ENCODE results near the gene RTP2.

Gene RTP2

DNA sequence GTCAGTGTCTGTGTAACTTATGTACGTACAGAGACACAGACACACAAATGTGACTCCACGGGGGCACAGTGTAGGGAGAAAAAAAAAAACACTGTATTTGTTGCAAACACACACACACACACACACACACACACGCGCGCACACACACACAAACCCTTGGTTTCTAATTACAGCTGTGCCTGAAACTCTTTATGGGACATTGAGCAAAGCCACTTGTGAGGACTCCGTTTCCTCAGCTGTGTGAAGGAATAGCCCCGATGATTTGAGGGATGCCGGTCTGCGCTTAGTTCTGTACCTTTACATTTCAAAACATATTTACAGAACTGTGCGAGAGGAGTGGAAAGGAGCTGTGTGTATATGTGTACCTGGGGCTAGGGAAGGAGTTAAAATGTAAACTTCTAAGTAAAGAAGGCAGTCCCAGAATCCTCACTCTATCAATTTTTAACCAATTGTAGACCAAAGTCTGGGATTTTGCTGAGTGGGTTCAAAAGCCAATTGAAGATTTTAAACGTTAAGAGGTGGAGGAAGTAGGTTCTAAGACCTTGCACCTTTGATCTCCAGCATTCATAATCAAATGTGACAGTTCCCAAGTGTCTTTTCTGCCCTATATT lies 48.3 kb upstream of the RTP2 start (continued):
- TF ChIP-seq ZNF629 (tag by site-specific recombination; IDR thresholded peaks at IDR 0.05) (no peak; the same call in 1 of the 2 replicates), REST (tag by site-specific recombination; IDR thresholded peaks at IDR 0.05) (0 out of 2 replicates have a peak, but pooled peaks have one; percentile 5), ZNF600 (tag by site-specific recombination; IDR thresholded peaks at IDR 0.05) (peak; percentile 82), HOXA7 (CRISPR knock-in tag; IDR thresholded peaks at IDR 0.05; ENCODE audit: borderline replicate concordance) (no peak), ZNF701 (tag by site-specific recombination; IDR thresholded peaks at IDR 0.05) (no peak), ZNF146 (tag by site-specific recombination; IDR thresholded peaks at IDR 0.05) (no peak), ZNF26 (tag by site-specific recombination; IDR thresholded peaks at IDR 0.05) (no peak), HOXC10 (CRISPR knock-in tag; IDR thresholded peaks at IDR 0.05) (no peak), ZNF132 (tag by site-specific recombination; IDR thresholded peaks at IDR 0.05; ENCODE audit: borderline replicate concordance) (no peak), GLI2 (tag by site-specific recombination; IDR thresholded peaks at IDR 0.05; ENCODE audit: borderline replicate concordance, low read depth) (no peak), MYNN (tag by site-specific recombination; IDR thresholded peaks at IDR 0.05; ENCODE audit: borderline replicate concordance) (no peak), ZNF266 (tag by site-specific recombination; IDR thresholded peaks at IDR 0.05; ENCODE audit: low read depth) (no peak), ZNF350 (tag by site-specific recombination; IDR thresholded peaks at IDR 0.05) (no peak), ZNF174 (tag by site-specific recombination; IDR thresholded peaks at IDR 0.05) (no peak), ZBTB21 (tag by site-specific recombination; IDR thresholded peaks at IDR 0.05) (peak; percentile 29; the same call in 1 of the 2 replicates), ZNF221 (tag by site-specific recombination; IDR thresholded peaks at IDR 0.05; ENCODE audit: borderline replicate concordance) (no peak), SETDB1 (IDR thresholded peaks at IDR 0.05; ENCODE audit: insufficient read length, low read length) (no peak), ZNF121 (tag by site-specific recombination; IDR thresholded peaks at IDR 0.05) (no peak), ZNF555 (tag by site-specific recombination; conservative IDR thresholded peaks at IDR 0.05) (no peak), ZNF202 (tag by site-specific recombination; IDR thresholded peaks at IDR 0.05; ENCODE audit: borderline replicate concordance) (no peak), ZNF621 (tag by site-specific recombination; IDR thresholded peaks at IDR 0.05) (no peak), ZNF660 (tag by site-specific recombination; IDR thresholded peaks at IDR 0.05) (no peak), ZNF214 (tag by site-specific recombination; IDR thresholded peaks at IDR 0.05; ENCODE audit: borderline replicate concordance) (no peak), RBAK (tag by site-specific recombination; IDR thresholded peaks at IDR 0.05) (no peak), ZNF239 (tag by site-specific recombination; IDR thresholded peaks at IDR 0.05) (no peak), KLF10 (tag by site-specific recombination; IDR thresholded peaks at IDR 0.05) (no peak), GLIS2 (tag by site-specific recombination; IDR thresholded peaks at IDR 0.05) (no peak), BCL11B (tag by site-specific recombination; IDR thresholded peaks at IDR 0.05; ENCODE audit: low read depth) (no peak), ZNF302 (tag by site-specific recombination; IDR thresholded peaks at IDR 0.05; ENCODE audit: low read depth) (no peak), ZNF311 (tag by site-specific recombination; IDR thresholded peaks at IDR 0.05; ENCODE audit: borderline replicate concordance) (no peak), ZEB2 (tag by site-specific recombination; IDR thresholded peaks at IDR 0.05) (0 out of 2 replicates have a peak, but pooled peaks have one; percentile 43)
- TF ChIP-seq, protein P1, sequence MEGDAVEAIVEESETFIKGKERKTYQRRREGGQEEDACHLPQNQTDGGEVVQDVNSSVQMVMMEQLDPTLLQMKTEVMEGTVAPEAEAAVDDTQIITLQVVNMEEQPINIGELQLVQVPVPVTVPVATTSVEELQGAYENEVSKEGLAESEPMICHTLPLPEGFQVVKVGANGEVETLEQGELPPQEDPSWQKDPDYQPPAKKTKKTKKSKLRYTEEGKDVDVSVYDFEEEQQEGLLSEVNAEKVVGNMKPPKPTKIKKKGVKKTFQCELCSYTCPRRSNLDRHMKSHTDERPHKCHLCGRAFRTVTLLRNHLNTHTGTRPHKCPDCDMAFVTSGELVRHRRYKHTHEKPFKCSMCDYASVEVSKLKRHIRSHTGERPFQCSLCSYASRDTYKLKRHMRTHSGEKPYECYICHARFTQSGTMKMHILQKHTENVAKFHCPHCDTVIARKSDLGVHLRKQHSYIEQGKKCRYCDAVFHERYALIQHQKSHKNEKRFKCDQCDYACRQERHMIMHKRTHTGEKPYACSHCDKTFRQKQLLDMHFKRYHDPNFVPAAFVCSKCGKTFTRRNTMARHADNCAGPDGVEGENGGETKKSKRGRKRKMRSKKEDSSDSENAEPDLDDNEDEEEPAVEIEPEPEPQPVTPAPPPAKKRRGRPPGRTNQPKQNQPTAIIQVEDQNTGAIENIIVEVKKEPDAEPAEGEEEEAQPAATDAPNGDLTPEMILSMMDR (tag by site-specific recombination; IDR thresholded peaks at IDR 0.05): no peak
- TF ChIP-seq, protein P2, sequence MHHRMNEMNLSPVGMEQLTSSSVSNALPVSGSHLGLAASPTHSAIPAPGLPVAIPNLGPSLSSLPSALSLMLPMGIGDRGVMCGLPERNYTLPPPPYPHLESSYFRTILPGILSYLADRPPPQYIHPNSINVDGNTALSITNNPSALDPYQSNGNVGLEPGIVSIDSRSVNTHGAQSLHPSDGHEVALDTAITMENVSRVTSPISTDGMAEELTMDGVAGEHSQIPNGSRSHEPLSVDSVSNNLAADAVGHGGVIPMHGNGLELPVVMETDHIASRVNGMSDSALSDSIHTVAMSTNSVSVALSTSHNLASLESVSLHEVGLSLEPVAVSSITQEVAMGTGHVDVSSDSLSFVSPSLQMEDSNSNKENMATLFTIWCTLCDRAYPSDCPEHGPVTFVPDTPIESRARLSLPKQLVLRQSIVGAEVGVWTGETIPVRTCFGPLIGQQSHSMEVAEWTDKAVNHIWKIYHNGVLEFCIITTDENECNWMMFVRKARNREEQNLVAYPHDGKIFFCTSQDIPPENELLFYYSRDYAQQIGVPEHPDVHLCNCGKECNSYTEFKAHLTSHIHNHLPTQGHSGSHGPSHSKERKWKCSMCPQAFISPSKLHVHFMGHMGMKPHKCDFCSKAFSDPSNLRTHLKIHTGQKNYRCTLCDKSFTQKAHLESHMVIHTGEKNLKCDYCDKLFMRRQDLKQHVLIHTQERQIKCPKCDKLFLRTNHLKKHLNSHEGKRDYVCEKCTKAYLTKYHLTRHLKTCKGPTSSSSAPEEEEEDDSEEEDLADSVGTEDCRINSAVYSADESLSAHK (tag by site-specific recombination; IDR thresholded peaks at IDR 0.05): peak; percentile 72
